ENCODE data around the gene DSCAM.
A peak's percentile ranks its signal among the peaks of the same experiment; 100 is the strongest.
"Not testable (repeated sequence)": the region's sequence is repeated elsewhere in the genome, so short reads cannot be mapped to it uniquely, and the experiment has no call there.

The DSCAM gene

DNA sequence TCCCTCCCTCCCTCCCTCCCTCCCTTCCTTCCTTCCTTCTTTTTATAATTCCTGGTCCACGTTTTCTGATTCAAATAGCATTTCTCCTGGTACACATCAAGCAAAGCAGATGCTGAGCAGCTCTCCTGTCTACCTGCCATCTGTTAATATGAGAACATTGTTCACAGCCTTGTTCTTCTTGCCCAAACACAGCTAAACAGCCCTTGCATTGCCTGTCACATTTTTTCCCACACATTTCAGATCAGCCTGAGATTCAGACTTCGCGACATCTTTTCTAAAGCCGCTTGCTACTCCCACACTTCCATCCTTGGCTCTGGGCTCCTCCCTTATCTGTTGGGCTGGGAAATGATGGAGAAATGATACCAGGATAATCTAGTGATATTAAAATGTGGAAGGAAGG is 779.2 kb downstream of the DSCAM start:
- DNase-seq: no peak

DNA sequence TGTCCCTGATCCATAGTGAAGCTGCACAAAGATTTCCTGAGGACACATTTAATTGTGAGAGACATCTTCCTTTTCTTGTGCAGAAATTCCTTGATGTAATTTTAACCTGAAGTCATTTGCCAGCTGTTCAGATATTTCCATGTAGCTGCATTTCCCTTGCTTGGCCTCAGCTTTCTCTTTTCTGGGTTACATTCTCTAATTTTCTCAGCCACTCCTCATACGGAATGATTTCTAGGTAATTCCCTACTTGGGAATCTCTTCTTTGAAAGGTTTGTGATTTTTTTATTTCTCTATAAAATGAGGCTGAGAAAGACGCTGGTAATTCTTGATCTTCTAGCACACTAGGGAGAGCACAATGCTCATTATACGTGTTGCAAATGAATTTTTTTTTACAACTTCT is 780.7 kb downstream of the DSCAM start:
- DNase-seq: no peak

- no peak for DNase-seq
These were observed 786.8 kb downstream of the DSCAM start for GRCh38 chr21:40060083-40060677.

GRCh38 chr21:40057331-40057730 is 789.6 kb downstream of the DSCAM start:
- no peak for DNase-seq

- DNase-seq: no peak
These were observed 790.9 kb downstream of the DSCAM start for GRCh38 chr21:40056031-40056430.

GRCh38 chr21:40054403-40054802 is 792.6 kb downstream of the DSCAM start:
- peak; percentile 74 for DNase-seq

GRCh38 chr21:40053007-40053406 is 794.0 kb downstream of the DSCAM start:
- no peak for DNase-seq

DNA sequence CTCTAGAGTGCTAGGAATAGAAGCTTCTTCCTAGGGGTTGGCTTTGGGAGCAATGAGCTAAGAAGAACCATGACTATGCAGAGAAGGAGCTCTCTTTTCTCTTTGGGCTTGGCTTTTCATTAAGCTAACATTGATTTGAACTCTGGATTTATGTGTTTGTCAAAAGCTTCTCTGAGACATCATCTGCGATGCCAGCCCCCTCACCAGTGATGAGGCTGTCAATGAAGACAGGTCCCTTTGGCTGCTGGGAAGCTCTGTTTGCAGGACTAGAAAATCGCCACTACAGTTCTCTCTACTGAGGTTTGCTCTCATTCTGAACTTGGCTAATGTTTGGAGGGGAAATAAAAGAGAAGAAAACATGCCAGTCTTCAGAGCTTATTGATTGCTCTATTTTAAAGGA is 794.7 kb downstream of the DSCAM start:
- DNase-seq: no peak

DNA sequence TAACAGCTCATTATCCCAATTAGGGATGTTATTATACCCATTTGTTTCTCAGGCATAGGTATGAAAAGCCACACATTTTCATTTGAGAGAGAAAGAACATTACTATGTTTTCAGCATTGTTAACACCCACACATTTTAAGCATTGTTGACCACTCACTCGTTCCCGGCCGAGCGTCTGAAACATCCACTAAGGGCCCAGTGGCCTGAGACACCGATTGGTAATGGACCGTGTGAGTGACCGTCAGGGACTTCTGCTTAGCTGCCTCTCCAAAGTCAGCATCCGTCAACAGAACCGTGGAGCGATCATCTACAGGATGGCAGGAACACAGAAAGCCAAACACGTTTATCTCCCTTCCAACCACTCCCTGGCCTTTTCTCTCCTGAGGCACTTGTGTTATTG is 795.2 kb downstream of the DSCAM start:
- DNase-seq: no peak

DNA sequence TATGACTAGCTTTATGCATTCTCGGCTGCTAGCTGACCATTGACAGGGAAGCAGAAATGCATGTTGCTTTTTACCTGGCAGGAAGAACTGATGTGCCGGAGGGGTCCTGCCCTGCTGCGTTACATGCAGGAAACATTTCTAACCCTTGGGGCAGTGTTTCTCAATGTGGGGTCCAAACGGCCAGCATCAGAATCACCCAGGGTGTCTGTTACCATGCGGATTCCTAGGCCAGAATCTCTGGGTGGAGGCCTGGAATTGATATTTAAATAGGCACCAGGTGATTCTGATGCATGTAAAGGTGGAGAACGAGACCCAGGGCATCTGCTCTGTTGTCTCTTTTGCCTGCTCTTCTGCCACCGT is 797.0 kb downstream of the DSCAM start:
- no peak for DNase-seq

GRCh38 chr21:40049031-40049930 is 797.7 kb downstream of the DSCAM start:
- no peak for DNase-seq

GRCh38 chr21:40047993-40048730 is 798.8 kb downstream of the DSCAM start:
- DNase-seq: no peak

DNA sequence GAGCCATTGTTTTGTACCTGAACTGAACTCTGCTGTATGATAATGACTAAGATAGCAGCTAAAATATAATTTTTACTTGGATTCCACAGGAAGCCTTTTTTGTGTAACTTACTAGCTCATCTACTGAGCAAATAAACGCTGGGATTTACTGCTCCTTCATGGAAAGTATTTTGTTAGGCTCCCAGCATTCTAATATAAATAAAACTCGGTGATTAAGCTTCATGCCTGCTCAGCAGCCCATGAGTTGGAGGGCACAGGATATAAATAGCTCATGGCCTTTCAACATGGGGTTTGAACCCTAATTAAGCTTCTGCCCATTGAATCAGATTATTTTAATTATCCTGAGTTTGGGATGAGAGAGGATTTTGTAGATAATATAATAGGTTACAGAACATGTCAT is 799.7 kb downstream of the DSCAM start:
- DNase-seq: no peak

DNA sequence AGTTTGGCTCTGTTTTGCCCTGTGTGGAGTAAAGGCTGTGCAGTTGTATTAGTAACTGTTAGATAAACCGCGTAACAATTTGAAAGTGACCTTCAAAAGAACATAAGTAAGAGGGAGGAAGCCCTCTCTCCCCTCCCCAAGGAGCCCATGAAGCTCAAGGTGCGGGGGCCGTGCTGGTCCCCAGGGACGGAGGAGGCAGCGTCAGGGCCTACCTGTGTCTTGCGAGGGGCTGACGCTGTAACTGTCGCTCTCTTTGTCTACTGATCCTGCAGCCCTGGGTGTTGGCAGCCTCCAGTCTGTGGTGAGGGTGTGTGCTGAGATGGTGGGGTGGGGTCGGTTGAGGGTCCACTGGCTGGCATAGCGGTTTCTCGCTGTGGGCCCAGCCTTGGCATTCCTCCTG is 803.1 kb downstream of the DSCAM start:
- no peak for DNase-seq

DNA sequence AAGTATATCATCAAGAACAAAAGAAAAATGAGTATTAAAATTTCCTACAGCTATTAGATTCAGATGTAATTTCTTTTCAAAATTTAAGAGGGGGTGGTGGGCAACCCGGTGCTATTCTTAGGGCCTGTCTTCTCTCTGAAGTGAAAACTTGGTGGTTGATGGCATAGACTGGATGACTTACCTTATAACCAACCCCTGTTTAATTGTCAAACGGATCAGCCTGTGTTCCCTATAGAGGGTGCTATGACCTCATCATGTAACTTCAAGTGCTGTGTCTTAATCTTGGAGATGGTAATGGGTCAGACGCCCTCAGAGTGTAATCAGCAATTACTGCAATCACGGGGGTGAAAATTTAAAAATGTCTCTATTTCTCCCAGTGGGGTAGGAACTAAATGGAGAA is 803.5 kb downstream of the DSCAM start:
- no peak for DNase-seq

- no peak for DNase-seq
These were observed 805.5 kb downstream of the DSCAM start for GRCh38 chr21:40041446-40041845.

- DNase-seq: not testable (repeated sequence)
These were observed 813.7 kb downstream of the DSCAM start for GRCh38 chr21:40033156-40033782.

DNA sequence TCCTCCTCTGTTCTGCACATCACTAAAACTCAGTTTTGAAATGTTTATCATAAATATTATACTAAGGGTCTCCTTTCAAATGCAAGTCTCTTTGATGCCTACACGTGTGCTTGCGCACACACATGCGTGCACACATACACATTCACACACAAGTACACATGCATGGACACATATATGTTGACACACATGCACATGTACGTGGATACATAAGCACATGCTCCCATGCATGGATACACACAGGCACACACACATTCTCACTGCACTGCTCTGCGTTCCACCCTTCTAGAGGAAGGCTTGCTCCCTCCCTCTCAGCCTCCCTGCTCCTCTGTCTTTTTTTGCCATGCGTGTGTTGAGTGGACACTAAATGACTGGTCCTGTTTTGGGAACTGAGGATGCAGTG is 817.1 kb downstream of the DSCAM start:
- DNase-seq: no peak

- DNase-seq: not testable (repeated sequence)
These were observed 818.6 kb downstream of the DSCAM start for GRCh38 chr21:40028393-40028792.

DNA sequence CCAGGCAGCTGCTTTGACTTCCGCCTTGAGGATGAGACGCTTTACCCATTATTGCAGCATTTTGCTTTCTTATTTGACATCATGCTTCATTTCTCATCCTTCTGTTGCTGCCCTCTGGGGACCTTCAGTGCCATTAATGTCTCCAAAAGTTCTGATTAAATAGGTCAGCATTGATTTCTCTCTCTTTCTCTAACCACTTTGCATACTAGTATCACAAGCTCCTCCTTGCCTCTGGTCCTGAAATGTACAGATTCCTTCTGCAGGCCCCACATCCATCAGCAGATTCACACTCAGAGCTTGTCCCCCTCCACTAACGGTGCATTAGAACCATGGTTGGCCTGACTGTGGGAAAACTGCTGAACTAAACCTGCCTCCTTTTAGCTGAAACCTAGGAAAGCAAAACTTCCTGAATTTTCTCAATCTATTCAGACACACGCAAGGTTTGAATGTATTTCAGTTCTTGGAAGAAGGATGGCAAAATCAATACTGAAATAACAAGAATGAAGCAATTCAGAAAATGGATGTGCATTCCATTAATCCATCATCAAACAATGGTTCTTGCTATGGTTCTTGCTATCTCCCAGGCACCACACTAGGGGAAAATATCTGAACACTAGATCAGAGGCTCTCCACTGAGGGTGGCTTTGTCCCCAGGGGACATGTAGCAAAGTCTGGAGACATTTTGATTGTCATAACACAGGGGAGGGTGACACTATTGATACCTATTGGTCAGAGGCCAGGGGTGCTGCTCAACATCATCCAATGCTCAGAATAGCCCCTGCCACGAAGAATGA is 825.2 kb downstream of the DSCAM start:
- no peak for DNase-seq

GRCh38 chr21:40020651-40021050 is 826.3 kb downstream of the DSCAM start:
- no peak for DNase-seq

DNA sequence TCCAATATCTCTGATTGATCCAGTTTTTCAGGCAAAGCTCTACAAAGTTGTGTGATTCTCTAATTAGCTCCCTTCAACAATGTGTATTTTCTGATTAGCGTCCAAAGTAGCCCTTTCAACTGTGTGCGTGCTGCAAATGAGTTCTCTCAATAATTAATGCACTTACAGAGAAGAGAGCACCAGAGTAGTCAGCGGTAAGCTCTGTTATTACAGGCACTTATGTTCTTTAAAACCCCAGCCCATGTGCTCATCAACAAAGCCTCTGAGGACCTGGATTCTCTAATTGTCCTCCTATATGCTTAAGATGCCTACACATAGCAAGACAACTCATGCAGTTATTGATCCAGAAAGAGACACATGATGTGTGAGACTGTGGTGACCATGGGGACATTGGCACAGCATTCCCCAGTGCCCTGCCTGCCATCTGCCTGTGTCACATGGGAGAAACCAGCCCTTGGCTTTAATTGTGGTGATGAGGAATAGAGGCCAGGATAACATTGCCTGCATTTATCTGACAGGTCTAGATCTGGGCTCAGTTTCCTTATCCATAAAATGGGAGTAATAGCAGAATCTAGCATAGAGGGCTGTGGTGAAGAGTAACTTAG is 828.0 kb downstream of the DSCAM start:
- no peak for DNase-seq
